ENCODE results near the gene SHLD2. TPM values are rescaled to one million over a fixed set of nuclear protein-coding genes. Genes with fewer than 3 reads are reported as not detected.
A peak's percentile ranks its signal among the peaks of the same experiment; 100 is the strongest.
"Not testable (repeated sequence)": the region's sequence is repeated elsewhere in the genome, so short reads cannot be mapped to it uniquely, and the experiment has no call there.

Gene SHLD2
- total RNA-seq, 1 donor from 2014 or later: 18.4 TPM

GRCh38 chr10:87142230-87143108 is 47.5 kb downstream of the SHLD2 start:
- not testable (repeated sequence) for DNase-seq (ENCODE audit: low spot score)

- not testable (repeated sequence) for DNase-seq (ENCODE audit: low spot score)
Observed at GRCh38 chr10:87143109-87143418, 48.1 kb downstream of the SHLD2 start.

GRCh38 chr10:87145598-87145997 is 50.6 kb downstream of the SHLD2 start:
- not testable (repeated sequence) for DNase-seq (ENCODE audit: low spot score)

- DNase-seq (ENCODE audit: low spot score): not testable (repeated sequence)
Observed at GRCh38 chr10:87149020-87149609, 54.1 kb downstream of the SHLD2 start.

- not testable (repeated sequence) for DNase-seq (ENCODE audit: low spot score)
Observed at GRCh38 chr10:87151516-87151915, 56.5 kb downstream of the SHLD2 start.

GRCh38 chr10:87156841-87157240 is 61.8 kb downstream of the SHLD2 start:
- DNase-seq (ENCODE audit: low spot score): not testable (repeated sequence)

- DNase-seq (ENCODE audit: low spot score): not testable (repeated sequence)
Observed at GRCh38 chr10:87157821-87158220, 62.8 kb downstream of the SHLD2 start.

GRCh38 chr10:87162703-87163293 is 67.8 kb downstream of the SHLD2 start:
- not testable (repeated sequence) for DNase-seq (ENCODE audit: low spot score)

GRCh38 chr10:87163414-87163813 is 68.4 kb downstream of the SHLD2 start:
- not testable (repeated sequence) for DNase-seq (ENCODE audit: low spot score)

GRCh38 chr10:87169857-87170256 is 74.9 kb downstream of the SHLD2 start:
- not testable (repeated sequence) for DNase-seq (ENCODE audit: low spot score)

GRCh38 chr10:87170705-87171104 is 75.7 kb downstream of the SHLD2 start:
- not testable (repeated sequence) for DNase-seq (ENCODE audit: low spot score)

GRCh38 chr10:87171670-87172069 is 76.7 kb downstream of the SHLD2 start:
- not testable (repeated sequence) for DNase-seq (ENCODE audit: low spot score)

- not testable (repeated sequence) for DNase-seq (ENCODE audit: low spot score)
Observed at GRCh38 chr10:87172178-87172577, 77.2 kb downstream of the SHLD2 start.

GRCh38 chr10:87177587-87177986 is 82.6 kb downstream of the SHLD2 start:
- DNase-seq (ENCODE audit: low spot score): not testable (repeated sequence)

GRCh38 chr10:87184421-87184820 is 89.4 kb downstream of the SHLD2 start:
- not testable (repeated sequence) for DNase-seq (ENCODE audit: low spot score)

- not testable (repeated sequence) for DNase-seq (ENCODE audit: low spot score)
Observed at GRCh38 chr10:87186016-87186415, 91.0 kb downstream of the SHLD2 start.

- not testable (repeated sequence) for DNase-seq (ENCODE audit: low spot score)
Observed at GRCh38 chr10:87187573-87187972, 92.6 kb downstream of the SHLD2 start.

GRCh38 chr10:87191841-87192240 is 96.8 kb downstream of the SHLD2 start:
- DNase-seq (ENCODE audit: low spot score): not testable (repeated sequence)

GRCh38 chr10:87200924-87201323 is 105.9 kb downstream of the SHLD2 start:
- DNase-seq (ENCODE audit: low spot score): peak; percentile 19

- DNase-seq (ENCODE audit: low spot score): not testable (repeated sequence)
Observed at GRCh38 chr10:87204801-87205200, 109.8 kb downstream of the SHLD2 start.

GRCh38 chr10:87206922-87207321 is 111.9 kb downstream of the SHLD2 start:
- DNase-seq (ENCODE audit: low spot score): not testable (repeated sequence)

GRCh38 chr10:87210309-87210708 is 115.3 kb downstream of the SHLD2 start:
- DNase-seq (ENCODE audit: low spot score): not testable (repeated sequence)

GRCh38 chr10:87211848-87212247 is 116.8 kb downstream of the SHLD2 start:
- not testable (repeated sequence) for DNase-seq (ENCODE audit: low spot score)

Measured in mucosa of gallbladder (tissue), 1 donor.